HG02870 (cell line): ENCODE data around the gene TMEM17.

ENCODE experiments used
- ATAC-seq: cut with Tn5 transposase; IDR thresholded peaks from one replicate; pipeline ENCODE4 v1.9.1; 2021; ENCODE audit warnings: mild to moderate bottlenecking, moderate library complexity; ENCODE audit not compliant: unreplicated experiment

TMEM17 gene

DNA sequence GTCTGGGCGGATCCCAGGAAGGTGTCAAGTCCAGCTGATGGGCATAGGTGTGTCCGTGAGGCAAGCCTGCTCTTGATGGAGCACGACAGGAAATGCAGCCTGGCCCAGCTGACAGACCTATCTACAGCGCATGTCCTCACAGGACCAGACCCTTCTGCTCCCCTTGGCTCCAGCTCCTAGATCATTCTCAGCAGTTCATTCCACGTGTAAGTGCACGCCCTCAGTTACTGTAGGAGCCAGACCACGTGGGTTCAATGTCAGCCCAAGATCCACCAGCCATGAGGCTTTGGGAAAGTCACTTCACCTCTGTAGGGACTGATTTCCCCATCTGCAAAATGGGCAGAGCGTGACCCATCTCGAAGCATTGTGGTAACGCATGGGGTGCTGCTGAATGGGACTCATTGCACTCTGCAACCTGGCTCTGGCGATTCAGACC lies 47.8 kb downstream of the TMEM17 start:
- ATAC-seq, result no peak

DNA sequence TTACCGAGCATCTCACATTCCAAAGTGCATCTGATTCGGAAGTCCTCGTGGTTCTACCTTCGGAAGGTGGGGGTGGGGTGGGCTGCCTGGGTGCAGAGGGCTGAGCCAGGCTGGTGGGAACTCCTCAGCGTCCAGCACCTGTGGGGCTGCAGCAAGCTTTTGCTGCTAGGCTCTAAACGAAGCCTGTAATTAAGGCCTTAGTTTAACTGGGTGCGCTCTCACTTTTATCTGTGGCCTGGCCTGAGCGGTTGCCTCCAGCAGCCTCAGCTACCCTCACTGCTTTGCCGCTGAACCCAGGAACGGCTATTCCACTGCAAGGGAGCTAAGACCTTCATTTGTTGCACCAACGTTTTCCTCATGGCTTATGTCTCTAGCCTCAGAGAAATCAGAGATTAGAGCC lies 48.4 kb downstream of the TMEM17 start:
- no peak for ATAC-seq

DNA sequence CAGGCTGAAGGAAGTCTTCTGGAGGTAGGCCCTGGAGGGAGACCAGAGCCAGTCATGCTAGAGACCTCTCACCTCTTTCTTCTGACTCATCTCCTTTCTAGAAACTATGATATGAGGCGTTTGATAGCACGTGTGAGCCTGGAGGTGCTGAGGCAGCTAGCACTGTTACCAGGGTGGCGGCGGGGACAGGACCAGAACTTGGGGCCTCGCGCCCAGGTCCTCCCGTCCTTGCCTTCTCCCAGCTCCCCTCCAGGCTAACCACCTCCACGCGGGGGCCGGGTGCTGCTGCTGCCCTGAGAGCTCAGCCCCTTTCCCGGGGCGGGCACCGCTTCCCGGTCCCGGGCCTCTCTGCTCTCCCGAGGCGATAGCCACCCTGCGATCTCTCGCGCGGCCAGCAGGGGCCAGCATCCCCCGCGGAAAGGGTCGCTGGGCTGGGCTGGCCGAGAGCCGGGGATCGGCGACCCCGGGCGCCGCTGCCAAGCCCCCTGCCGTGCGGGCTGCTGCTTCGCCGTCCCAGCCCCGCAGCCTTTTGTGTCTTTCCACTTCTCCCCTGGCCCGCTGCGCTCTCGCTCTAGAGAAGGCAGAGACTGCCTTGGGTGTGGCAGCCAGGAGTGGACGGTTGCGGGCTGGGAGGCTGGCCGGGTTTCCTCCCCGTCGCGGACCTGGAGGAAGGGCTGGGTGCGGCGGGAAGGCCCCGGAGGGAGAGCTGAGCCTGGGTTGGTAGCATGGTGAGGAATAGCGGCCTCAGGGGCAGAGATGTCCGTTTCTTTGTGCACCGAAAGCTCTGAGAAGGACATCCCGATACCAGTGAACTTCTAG lies 49.1 kb downstream of the TMEM17 start:
- peak; percentile 74 for ATAC-seq

DNA sequence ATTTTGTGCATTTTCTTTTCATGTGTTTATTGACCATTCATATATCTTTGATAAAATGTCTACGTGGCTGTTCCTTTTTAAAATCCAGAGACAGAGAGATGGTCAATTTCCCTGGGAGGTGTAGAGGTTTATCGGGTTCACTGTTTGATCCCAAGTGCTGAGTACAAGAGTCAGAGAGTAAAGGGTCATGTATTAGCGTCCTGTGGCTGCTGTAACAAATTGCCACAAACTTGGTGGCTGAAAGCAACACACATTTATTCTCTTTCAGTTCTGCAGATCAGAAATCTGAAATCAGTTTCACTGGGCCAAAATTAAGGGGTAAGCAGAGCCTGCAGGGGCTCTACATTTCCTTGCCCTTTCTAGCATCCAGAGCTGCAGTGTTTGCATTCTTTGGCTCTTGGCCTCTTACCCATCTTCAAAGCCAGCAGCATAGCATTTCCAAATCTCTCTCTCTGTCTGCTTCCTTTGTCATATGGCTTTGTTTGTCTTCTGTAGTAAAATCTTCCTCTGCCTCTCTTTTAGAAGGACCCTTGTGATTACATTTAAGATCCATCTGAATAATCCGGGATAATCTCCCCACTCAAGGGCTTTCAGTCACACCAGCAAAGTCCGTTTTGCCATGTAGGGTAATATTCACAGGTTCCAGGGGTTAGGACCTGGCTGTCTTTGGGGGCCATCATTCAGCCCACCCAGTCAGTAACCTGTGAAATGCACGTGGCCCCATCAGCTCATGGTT lies 49.9 kb downstream of the TMEM17 start:
- ATAC-seq, result no peak

DNA sequence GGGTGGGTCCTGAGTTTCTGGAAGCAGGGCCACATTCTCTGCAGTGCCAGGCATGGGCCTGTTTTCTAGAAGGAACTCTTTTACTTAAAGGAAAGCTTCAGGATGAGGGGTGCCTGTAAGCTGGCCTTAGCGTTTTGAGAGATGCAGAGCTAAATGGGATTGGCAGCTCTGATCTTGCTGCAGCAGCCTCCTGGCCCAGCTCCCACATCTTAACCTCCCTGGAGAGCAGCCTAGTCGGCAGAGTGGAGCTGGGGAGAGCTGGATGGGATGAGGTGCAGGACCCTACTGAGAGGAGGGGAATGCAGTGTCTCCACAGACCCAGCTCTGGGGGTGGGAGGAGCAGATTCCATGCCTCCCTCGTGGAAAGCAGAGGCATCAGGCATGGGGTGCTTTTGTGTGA lies 52.0 kb downstream of the TMEM17 start:
- ATAC-seq, result no peak

DNA sequence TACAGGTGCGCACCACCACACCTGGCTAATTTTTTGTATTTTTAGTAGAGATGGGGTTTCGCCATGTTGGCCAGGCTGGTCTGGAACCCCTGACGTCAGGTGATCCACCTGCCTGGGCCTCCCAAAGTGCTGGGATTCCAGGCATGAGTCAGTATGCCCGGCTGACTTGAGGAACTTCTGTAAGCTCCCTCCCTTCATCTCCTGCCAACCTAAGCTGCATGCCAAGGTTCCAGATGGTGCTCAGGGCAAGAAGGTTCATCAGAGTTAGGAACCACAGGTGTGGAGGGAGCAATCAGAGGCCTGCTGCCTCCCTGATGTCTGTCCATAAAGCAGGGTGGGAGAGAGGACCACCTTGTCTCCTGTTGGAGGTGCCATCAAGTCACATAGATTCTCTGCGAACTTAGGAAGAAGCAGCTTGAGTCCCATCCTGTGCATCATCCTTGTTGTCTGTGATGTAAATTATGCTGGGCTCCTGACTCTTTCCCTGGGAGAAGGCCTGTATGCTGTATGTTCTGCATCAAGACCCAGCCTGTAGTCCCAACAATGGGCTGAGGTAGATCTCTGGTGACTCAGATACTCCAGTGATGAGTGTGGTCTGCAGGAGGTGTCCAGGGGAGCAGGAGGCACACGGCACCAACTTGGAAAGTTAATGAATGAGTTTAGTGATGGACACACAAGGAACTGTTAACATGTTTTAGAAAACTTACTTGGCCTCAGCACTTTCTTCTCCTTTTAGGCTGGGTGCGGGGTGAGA lies 53.1 kb downstream of the TMEM17 start:
- no peak for ATAC-seq

DNA sequence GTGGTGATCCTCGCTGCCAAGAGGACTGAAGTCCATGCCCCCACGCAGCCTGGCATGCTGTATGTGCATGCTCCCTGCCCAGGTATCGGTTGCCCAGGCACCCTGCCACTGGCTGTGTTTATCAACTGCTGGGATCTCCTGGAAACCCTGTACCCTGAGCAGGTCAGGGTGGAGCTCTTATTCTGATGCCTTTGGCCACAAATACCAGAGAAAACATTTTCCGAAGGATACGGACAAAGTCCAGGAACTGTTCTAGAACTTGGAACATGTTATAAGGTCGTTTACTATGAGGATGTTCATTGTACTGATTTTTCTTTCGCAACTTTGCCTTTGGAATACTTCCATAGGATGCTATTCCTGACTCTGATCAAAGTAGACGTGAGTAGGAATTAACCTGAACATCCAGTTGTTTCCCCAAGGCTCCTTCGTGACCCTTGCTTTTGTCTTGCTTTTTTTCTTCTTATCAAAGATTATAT lies 55.2 kb downstream of the TMEM17 start:
- ATAC-seq, result no peak
